ENCODE measurements around the gene EBP.

EBP gene

GRCh38 chrX:48576108-48576507, 54.5 kb downstream of the EBP start:
- no peak for DNase-seq (ENCODE audit: low read depth, low spot score)
